Measurements from ENCODE around the gene TBXA2R.

The TBXA2R gene

GRCh38 chr19:3546119-3546518, 60.6 kb downstream of the TBXA2R start:
- H3K36me3 ChIP-seq (replicated peaks; ENCODE audit: insufficient read depth, low read length), result no peaks in the 10 kb centered on the region
- TF ChIP-seq EZH2 (optimal IDR thresholded peaks at IDR 0.05; ENCODE audit: low read depth, low read length), result no peak
- DNase-seq, result no peak
- no peak overlapping the region for H3K27ac ChIP-seq (ENCODE audit: low read length)
- H3K27me3 ChIP-seq (replicated peaks; ENCODE audit: insufficient read depth, low read length), result no peaks in the 10 kb centered on the region
- no peaks in the 10 kb centered on the region for H3K4me1 ChIP-seq (ENCODE audit: low read length)
- no peaks in the 10 kb centered on the region for H3K79me2 ChIP-seq (ENCODE audit: low read length)
- no peak overlapping the region for H3K4me2 ChIP-seq (ENCODE audit: low read depth, low read length)
- no peak overlapping the region for H2AFZ ChIP-seq (ENCODE audit: low read length)
- H3K4me3 ChIP-seq (ENCODE audit: low read length), result no peak overlapping the region
- H4K20me1 ChIP-seq (ENCODE audit: insufficient read depth, low read length), result no peaks in the 10 kb centered on the region
- H3K9ac ChIP-seq (ENCODE audit: low read length), result no peak overlapping the region
- H3F3A ChIP-seq (ENCODE audit: insufficient read depth, low read length), result peaks cover 4% of the 10 kb centered on the region
- no peaks in the 10 kb centered on the region for H3K9me2 ChIP-seq (replicated peaks; ENCODE audit: insufficient read depth, low read length)
- H3K9me3 ChIP-seq (replicated peaks; ENCODE audit: insufficient read depth, low read length), result no peaks in the 10 kb centered on the region

GRCh38 chr19:3545669-3546034, 61.0 kb downstream of the TBXA2R start:
- Histone ChIP-seq H3F3A (ENCODE audit: insufficient read depth, low read length) (peaks cover 4% of the 10 kb centered on the region), H3K9me2 (replicated peaks; ENCODE audit: insufficient read depth, low read length) (no peaks in the 10 kb centered on the region), H3K27me3 (replicated peaks; ENCODE audit: insufficient read depth, low read length) (no peaks in the 10 kb centered on the region), H3K4me3 (ENCODE audit: low read length) (no peak overlapping the region), H3K79me2 (ENCODE audit: low read length) (no peaks in the 10 kb centered on the region), H3K9me3 (replicated peaks; ENCODE audit: insufficient read depth, low read length) (no peaks in the 10 kb centered on the region), H3K27ac (ENCODE audit: low read length) (0 out of 2 replicates have a peak overlapping the region, but pooled peaks have one; percentile 7), H3K4me2 (ENCODE audit: low read depth, low read length) (no peak overlapping the region), H3K36me3 (replicated peaks; ENCODE audit: insufficient read depth, low read length) (no peaks in the 10 kb centered on the region), H3K4me1 (ENCODE audit: low read length) (no peaks in the 10 kb centered on the region), H3K9ac (ENCODE audit: low read length) (no peak overlapping the region), H2AFZ (ENCODE audit: low read length) (no peak overlapping the region), H4K20me1 (ENCODE audit: insufficient read depth, low read length) (no peaks in the 10 kb centered on the region)
- TF ChIP-seq EZH2 (optimal IDR thresholded peaks at IDR 0.05; ENCODE audit: low read depth, low read length) (no peak), CTCF (IDR thresholded peaks at IDR 0.05; ENCODE audit: low read length) (no peak), EZH2phosphoT487 (IDR thresholded peaks at IDR 0.05; ENCODE audit: low read length) (no peak)
- DNase-seq, result no peak

GRCh38 chr19:3544742-3545668, 61.7 kb downstream of the TBXA2R start:
- Histone ChIP-seq H4K20me1 (ENCODE audit: insufficient read depth, low read length) (no peaks in the 10 kb centered on the region), H3K9me3 (replicated peaks; ENCODE audit: insufficient read depth, low read length) (no peaks in the 10 kb centered on the region), H3K79me2 (ENCODE audit: low read length) (no peaks in the 10 kb centered on the region), H3K4me1 (ENCODE audit: low read length) (no peaks in the 10 kb centered on the region), H3F3A (ENCODE audit: insufficient read depth, low read length) (peaks cover 4% of the 10 kb centered on the region), H2AFZ (ENCODE audit: low read length) (no peak overlapping the region), H3K9me2 (replicated peaks; ENCODE audit: insufficient read depth, low read length) (no peaks in the 10 kb centered on the region), H3K4me3 (ENCODE audit: low read length) (no peak overlapping the region), H3K27me3 (replicated peaks; ENCODE audit: insufficient read depth, low read length) (no peaks in the 10 kb centered on the region), H3K4me2 (ENCODE audit: low read depth, low read length) (no peak overlapping the region), H3K27ac (ENCODE audit: low read length) (0 out of 2 replicates have a peak overlapping the region, but pooled peaks have one; percentile 7), H3K36me3 (replicated peaks; ENCODE audit: insufficient read depth, low read length) (no peaks in the 10 kb centered on the region), H3K9ac (ENCODE audit: low read length) (no peak overlapping the region)
- no peak for TF ChIP-seq EZH2phosphoT487 (IDR thresholded peaks at IDR 0.05; ENCODE audit: low read length)
- TF ChIP-seq CTCF (IDR thresholded peaks at IDR 0.05; ENCODE audit: low read length), result peak; percentile 95
- no peak for TF ChIP-seq EZH2 (optimal IDR thresholded peaks at IDR 0.05; ENCODE audit: low read depth, low read length)
- peak; percentile 58 for DNase-seq
